NOMO-1 (cell line): ENCODE data around the gene SKAP1.

Source experiments
- DNase-seq, 2 experiments: peaks; one replicate each; lab custom pipeline; 2025; ENCODE audit not compliant: unreplicated experiment in 2 of 2; lab: John Stamatoyannopoulos, UW

SKAP1 gene

DNA sequence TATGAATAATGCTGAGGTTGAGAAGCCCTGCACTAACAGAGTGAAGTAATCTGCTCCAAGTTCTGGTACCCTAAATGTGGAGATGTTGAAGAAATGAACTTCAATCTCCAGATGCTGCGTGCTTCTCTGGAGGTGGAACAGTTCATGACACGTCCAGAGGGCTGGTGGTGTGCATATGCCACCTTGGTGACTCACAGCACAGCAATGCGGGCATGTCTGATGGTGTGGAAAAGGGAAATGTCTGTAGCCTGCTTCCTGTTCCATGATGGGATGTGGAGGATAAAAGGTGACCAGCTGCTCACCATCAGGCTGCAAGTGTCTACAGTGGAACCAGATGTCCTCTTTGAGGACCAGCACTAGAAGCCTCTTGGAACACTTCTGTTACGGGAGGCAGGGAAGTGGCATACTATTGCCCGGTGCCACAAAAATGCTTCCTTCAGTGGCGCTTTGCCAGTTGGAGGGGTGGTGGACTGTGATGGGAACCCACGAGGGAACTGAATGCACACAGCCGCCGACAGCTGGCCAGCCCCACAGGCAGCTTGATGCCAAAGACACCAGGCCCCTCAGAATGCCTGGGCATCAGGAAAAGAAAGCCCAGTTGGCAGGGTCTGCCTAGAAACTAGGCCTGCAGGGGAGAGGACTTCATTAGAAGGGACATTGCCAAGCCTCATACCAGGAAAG, 302.5 kb downstream of the SKAP1 start:
- no peak for DNase-seq

GRCh38 chr17:48126532-48126850, 303.5 kb downstream of the SKAP1 start:
- no peak for DNase-seq

DNA sequence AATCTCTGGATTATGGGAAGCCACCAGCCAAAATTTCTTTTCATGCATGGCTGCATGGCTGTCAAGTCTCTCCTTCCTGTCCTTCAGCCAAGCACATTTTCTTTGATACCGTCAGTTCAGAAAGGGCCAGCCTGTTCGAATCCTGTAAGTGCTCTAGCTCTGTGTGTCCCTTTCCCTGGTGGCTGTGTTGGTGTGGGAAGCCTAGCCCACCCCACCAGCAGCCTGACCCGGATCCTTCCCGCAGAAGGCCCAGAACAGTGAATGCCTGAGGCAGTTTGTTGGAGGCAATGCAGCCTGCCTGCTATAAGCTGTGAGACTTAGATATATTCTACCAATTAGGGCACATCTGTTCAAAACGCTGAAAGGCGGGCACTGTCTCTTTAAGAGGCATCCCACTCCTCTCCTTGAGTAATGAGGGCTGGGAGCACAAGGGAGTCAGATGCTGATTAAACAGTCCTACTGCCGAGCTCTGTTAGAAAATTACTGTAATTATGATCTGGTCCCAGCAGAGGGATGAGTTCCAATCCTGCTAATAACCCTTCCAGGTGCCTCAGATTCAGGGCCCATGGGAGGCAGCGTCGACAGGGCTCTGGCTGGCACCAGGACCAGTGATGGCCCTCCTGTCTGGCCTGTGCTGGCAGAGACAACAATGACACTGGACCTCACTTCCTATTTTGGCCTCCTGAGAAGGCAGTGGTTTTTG, 304.0 kb downstream of the SKAP1 start:
- no peak for DNase-seq

- DNase-seq, result no peak
These were observed 306.1 kb downstream of the SKAP1 start for GRCh38 chr17:48123776-48124388.

GRCh38 chr17:48123111-48123510, 306.9 kb downstream of the SKAP1 start:
- no peak for DNase-seq

- no peak for DNase-seq
These were observed 307.4 kb downstream of the SKAP1 start for GRCh38 chr17:48122665-48123045.

DNA sequence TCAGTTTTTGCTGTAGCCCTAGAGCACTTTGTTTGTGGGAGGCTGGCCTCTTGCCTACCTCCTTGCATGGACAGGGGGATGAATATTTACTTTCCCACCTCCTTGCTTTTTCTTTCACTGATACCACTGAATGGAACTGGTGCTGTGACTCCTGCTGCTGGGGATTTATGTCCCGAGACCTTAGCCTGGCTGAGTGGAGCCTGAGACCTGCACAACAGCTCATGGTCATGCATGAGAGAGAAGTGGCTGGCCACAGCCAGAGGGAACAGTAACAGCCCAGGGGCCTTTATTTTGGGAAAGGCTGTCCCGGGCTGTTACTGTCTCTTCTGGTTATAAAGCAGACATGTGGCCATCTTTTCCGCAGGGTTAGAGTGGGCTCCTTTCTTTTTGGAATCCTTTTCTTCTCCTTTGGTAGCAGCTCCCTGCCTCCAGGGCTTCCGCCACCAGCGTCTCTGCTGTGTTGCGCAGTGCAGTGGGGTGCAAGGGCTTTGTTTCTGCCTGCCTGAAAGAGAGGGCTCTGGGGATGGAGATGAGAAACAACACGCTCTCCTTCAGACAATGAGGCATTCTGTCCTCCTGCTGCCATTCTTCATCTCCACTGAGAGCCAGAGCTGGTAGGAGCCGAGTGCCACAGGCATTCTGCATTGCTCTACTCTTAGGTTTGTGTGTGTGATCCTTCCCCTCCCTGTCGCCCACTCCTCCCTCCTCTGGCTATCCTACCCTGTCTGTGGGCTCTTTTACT, 307.9 kb downstream of the SKAP1 start:
- DNase-seq, result no peak

GRCh38 chr17:48113201-48113676, 316.8 kb downstream of the SKAP1 start:
- peak; percentile 82 to 85 for DNase-seq

DNA sequence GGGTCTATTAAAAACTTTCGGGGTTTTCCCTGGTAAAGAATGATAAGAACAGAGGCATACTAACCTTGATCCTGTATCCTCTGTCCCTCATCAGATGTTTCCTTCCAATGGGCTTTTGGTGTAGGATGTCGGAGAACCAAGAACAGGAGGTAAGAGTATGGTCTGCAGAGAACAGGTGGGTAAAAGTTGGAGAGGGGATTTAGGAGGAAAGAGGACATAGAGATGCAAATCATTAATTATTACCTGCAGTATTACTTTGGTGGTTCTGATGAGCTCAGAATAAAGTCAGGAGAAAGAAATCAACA, 318.1 kb downstream of the SKAP1 start:
- no peak for DNase-seq

GRCh38 chr17:48110761-48111160, 319.3 kb downstream of the SKAP1 start:
- DNase-seq, result no peak

DNA sequence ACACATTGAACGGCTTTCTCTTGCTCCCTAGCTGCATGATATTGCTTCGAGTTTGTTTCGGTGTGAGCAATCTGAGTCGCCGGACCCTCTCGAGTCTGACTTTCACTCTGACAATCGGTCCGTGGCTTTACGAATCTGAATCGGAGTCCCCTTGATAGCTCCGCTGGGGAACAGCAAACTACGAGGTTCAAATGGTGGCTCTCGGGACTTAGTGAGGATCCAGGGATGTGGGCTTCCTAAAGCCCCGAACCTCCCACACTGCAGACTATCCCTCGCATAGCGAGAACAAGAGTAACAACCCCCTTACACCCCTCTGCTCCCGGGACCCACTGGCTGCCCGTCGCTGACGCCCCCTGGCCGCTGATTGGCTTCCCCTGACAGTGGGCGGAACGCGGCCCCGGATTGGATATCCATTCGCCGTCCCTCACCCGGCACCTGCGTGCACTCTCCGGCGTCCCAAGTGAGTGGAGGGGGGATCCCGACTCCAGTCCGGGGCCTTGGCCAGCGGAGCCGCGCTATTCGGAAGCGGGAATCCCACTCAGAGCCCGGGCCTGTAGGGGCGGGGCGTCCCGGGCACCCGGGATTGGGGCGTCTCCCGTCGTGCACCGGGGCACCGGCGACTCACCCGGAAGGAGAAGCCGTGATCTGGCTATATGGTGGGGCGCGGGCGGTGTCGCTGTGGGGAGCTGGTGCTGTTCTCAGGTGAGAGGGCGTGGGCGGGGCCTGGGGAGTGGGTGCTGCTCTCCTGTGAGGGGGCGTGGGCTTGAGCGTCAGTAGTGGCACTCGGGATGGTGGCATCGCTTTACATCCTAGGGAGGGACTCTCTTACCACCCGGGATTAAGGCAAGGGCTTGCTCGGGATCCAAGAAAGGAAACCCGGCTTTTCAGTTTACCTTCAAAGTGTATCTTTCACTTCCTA, 322.6 kb downstream of the SKAP1 start, which contains the start of gene SNX11:
Gene SNX11, plus strand, starts transcription at position 630 of the 919 bp plus-strand sequence. CDS start 4,278 bp downstream, outside the sequence.
- DNase-seq, result peak; percentile 78 to 83

DNA sequence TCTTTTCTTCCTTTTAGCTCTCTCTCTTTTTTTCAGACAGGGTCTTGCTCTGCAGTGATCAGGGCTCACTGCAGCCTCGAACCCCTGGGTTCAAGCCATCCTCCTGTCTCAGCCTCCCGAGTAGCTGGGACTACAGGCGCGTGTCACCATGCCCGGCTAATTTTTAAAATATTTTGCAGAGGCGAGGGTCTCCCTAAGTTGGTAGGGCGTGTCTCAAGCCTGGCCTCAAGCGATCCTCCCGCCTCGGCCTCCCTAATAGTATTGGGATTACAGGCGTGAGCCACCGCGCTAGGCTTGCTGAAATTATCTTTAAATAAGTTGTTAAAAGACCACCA, 323.2 kb downstream of the SKAP1 start:
- DNase-seq, result no peak

- no peak for DNase-seq
These were observed 325.6 kb downstream of the SKAP1 start for GRCh38 chr17:48104440-48104839.

GRCh38 chr17:48102798-48103715, 327.0 kb downstream of the SKAP1 start:
- DNase-seq, result peak in 1 of 2 experiments; percentile 36

DNA sequence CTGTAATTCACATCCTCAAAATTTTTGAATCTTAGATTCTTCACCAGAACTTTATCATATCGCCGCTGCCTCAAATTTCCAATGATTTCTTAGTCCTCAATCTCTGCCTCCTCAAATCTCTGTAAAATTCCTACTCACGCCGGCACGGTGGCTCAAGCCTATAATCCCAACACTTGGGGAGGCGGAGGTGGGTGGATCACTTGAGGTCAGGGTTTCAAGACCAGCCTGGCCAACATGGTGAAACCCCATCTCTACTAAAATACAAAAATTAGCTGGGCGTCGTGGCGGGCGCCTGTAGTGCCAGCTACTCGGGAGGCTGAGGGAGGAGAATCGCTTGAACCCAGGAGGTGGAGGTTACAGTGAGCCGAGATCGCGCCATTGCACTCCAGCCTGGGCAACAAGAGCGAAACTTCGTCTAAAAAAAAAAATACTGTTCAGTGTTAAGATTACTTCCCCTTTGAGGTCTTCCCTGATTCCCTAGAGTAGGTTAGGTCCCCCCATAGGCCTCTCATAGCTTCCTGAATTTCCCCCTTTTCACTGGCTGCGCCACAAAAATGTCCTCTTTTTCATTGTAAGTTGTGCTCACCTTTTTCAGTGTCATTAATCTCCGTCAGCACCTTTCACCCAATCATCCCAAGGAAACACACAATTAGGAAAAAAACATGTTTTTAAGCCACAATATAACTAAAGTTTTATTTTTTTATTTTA, 327.8 kb downstream of the SKAP1 start:
- peak in 1 of 2 experiments; percentile 21 for DNase-seq

GRCh38 chr17:48101012-48101720, 328.8 kb downstream of the SKAP1 start, which contains the start of gene CBX1:
Gene CBX1 (minus strand): TSS chr17:48101478. CDS start chr17:48077004, 24,474 bp downstream.
- DNase-seq, result peak; percentile 86 to 89

DNA sequence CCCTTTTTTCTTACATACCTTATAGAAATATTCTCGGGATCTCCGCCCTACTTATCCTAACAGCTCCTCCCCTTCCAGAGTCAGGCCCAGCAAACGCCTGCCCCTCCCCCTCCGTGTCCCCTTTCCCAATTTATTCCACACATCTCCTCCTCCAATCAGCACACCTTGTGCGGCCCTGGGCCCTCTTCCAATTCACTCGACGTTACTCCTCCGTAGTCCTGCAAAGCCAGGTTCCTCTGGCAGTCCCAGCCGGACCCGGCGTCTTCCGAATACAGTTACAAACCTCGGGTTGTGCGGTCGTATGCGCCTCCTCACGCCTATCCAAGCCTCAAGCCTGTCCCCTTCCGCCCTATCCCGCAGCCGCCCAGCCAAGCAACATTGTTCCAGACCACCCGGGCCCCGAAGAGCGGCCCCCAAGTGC, 329.4 kb downstream of the SKAP1 start:
- no peak for DNase-seq

DNA sequence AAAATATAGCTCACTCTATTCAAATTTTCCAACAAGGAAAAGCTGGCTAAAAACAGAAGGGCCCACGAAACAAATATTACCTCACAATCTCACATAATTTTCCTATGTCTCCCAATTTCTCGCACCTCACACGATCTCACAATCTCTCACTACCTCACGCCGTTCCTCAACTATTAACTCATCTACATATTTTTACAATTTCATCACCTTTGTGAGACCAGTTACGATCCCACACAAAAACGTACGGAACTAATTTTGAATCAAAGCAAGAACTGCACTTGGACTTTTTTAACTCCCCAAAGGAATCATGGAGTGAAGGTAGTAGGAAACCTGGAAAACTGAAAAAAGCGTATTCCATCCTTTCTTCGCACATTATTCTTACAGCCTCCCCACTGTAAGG, 329.9 kb downstream of the SKAP1 start:
- no peak for DNase-seq
